ENCODE measurements around the gene SORL1. TPM values are rescaled to one million over a fixed set of nuclear protein-coding genes. Genes with fewer than 3 reads are reported as not detected.

Gene SORL1
- total and polyA plus RNA-seq, 2 of the 8 experiments (the other 6 are each of a cell fraction or from before 2014, with no cell fraction given): 38.1 to 65.5 TPM

DNA sequence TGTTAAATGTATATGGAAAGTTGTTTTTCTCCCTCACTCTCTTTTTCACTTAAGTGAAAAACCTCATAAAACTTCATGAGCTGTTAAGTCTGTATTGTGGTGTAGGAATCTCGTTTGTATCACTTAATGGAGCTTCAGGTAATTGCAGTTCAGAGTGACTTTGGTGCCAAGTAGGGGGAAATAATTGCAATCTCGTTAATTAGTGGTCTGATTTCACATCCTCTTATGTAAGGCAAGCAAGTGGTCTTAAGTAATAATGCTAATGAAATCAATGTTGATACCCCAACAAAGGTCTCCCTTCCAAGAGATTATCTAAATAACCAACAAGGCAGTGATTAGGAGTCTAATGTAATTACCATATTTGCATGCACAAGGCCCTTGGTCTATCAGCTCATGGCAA is 174.9 kb downstream of the SORL1 start (continued):
- TF ChIP-seq GTF2F1 (IDR thresholded peaks at IDR 0.05; ENCODE audit: borderline replicate concordance, low read depth, low read length): no peak

Data from H1 (cell line).